NCI-H526 (cell line): Measurements from ENCODE around the gene GTF3C2.

Experiments
- DNase-seq, 2 experiments: peaks; one replicate each; lab custom pipeline; 2025; lab: John Stamatoyannopoulos, UW

Gene GTF3C2

GRCh38 chr2:27356382-27357181 is at the start of gene GTF3C2:
Gene GTF3C2 (minus strand): TSS chr2:27356764. CDS start chr2:27343554, 13,210 bp downstream.
- DNase-seq, result peak; percentile 98 to 99

GRCh38 chr2:27400348-27401135 is 44.0 kb upstream of the GTF3C2 start:
- DNase-seq, result no peak

GRCh38 chr2:27398962-27399361 is 42.4 kb upstream of the GTF3C2 start:
- DNase-seq, result no peak

- no peak for DNase-seq
Measured at GRCh38 chr2:27393225-27393624, 36.7 kb upstream of the GTF3C2 start.

- no peak for DNase-seq
Measured at GRCh38 chr2:27390822-27391679, 34.5 kb upstream of the GTF3C2 start.

- DNase-seq, result no peak
Measured at GRCh38 chr2:27381577-27382181, 25.1 kb upstream of the GTF3C2 start.

- DNase-seq, result peak; percentile 82 to 97
Measured at GRCh38 chr2:27380626-27381545, 24.3 kb upstream of the GTF3C2 start, which contains the start of gene ZNF513. Gene ZNF513 (minus strand): TSS chr2:27380734. CDS start chr2:27380526, 208 bp downstream.

GRCh38 chr2:27379836-27380625 is 23.5 kb upstream of the GTF3C2 start:
- no peak for DNase-seq

GRCh38 chr2:27379383-27379835 is 22.8 kb upstream of the GTF3C2 start:
- no peak for DNase-seq

GRCh38 chr2:27378809-27379290 is 22.3 kb upstream of the GTF3C2 start:
- no peak for DNase-seq

- peak in 1 of 2 experiments; percentile 7 for DNase-seq
Measured at GRCh38 chr2:27378096-27378808, 21.7 kb upstream of the GTF3C2 start.

- no peak for DNase-seq
Measured at GRCh38 chr2:27377618-27378095, 21.1 kb upstream of the GTF3C2 start.

GRCh38 chr2:27376866-27377617 is 20.5 kb upstream of the GTF3C2 start:
- DNase-seq, result no peak

- DNase-seq, result no peak
Measured at GRCh38 chr2:27376151-27376865, 19.7 kb upstream of the GTF3C2 start.

GRCh38 chr2:27375513-27376099 is 19.0 kb upstream of the GTF3C2 start:
- DNase-seq, result no peak

GRCh38 chr2:27373567-27373966 is 17.0 kb upstream of the GTF3C2 start:
- DNase-seq, result no peak

- DNase-seq, result no peak
Measured at GRCh38 chr2:27372937-27373336, 16.4 kb upstream of the GTF3C2 start.
